ENCODE data around the gene GARNL3.

The GARNL3 gene

DNA sequence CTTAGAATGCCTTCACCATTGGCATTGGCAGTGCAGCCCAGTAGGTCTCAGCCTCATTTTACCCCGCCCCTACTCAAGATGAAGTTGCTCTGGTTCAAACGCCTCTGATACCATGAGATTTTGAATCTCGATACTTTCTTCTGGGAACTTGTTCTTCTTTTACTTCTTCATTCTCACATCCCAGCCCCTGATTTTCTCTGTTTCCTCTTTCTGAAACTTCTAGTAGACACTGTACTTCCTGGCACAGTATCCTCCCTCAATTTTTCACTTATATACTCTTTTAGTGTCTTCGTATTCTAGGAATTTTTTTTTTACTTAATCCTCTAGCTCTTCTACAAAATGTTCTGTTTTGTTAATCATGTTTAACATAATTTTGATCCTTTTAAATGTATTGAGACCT lies 146.5 kb downstream of the GARNL3 start:
- DNase-seq, result peak; percentile 50 to 69 (median 62)

DNA sequence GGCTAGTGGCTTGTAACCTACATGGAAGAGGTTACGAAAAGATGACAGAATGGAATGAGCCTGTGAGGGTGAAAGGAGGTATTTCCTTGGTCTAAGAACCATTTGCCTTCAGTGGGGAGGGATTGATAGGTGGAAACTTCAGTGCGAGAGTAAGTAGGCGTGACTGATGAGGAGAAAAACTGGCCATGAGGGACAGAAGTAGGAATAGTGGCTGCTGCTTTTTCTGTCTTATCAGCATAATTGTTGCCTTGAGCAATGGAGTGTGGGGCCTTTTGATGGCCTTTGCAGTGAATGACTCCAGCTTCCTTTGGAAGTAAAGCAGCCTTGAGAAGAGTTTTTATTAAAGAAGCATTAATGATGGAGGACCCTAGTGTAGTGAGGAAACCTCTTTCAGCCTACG lies 150.6 kb downstream of the GARNL3 start:
- DNase-seq, result no peak

DNA sequence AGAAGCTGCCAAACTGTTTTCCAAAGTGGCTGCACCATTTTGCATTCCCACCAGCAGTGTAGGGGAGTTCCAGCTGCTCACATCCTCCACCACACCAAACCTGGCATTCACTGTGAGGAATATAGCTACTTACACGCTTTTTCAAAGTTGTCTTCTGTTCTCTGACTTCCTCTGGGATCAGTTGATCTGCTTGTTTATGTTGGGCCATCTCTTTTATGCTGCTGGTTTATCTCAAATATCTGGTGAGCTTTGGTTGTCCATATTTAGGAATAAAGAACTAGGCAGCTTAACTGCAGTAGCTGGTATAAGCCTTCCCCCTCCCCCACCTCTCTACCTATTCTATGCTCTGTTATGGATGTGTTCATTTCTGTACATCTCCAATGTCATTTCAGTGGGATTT lies 151.1 kb downstream of the GARNL3 start:
- no peak for DNase-seq

DNA sequence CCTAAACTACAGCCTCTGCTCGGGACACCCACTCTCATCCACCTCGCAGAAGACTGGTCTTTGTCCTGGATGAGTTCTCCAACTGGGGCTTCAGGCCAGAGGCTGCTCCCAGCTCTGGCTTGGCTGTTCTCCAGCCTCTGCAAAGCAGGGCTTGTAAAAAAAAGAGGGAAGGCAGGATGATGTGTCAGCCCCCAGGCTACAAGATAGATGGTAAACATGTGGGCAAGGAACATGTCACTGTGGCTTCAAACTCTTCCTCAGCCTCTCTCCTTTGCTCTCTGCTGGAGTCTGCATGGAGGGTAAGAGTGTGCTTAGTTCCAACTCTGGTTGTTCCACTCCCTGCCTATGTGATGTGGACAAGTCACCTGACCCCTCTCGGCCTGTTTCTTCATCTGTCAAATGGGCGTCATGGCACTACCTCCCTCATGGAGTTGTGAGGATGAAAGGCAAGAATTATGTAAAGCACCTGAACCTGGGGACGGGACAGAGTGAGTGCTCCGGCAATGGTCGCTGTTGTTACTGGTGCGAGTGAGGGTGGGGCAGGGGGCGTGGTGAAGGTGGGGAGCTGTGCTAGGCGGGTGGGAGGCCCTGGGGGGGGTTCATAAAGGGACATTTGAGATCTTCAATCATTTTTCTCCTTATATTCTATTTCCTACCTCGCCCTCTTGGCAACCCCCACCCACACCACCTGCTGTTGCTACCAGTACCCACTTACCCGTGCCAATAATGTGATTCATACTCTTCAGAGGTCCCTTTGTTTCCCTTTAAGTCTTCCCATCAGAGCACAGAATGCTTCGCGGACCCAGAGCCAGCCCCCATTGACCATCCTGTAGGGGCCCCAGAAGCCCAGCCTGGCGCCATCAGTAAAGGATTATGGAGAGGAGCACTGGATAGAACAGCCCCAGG lies 152.8 kb downstream of the GARNL3 start:
- DNase-seq, result no peak

DNA sequence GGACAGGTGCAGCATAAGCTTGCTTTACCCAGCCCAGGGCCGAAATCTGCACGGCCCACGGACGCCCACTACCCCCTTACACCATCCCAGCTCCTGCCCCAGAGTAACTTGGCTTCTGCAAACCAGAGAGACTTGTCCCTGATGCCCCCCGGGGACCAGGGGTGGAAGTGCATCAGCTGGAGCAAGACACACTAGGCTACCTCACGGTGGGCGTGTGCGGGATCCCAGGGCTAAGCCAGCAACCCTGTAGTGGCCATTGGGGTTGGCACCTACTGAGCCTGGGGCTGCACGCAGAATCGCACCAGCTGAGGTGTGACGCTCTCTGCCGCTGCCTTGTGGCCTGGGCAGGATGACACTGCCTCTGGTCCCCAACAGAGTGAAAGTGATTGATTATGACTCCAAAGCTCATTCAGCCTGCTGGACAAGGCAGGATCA lies 153.5 kb downstream of the GARNL3 start:
- DNase-seq, result peak; percentile 46 to 68 (median 46)

DNA sequence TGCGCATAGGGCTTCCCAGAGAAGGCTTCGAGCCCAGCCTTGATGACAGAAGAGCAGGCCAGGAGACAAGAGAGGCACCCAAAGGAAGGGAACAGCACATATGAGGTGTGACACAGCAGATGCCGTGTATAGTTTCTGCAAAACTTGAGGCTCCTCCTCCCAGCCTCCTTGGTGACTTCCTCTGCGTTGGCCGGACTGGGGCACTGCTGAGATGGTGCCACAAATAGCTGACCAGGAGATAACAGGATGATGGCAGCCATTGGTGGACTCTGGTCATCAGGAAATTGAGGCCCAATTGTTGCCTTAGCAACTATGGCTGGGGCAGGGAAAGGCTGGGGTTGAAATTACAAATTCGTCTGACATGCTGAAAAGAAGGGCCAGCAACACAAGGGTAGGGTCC lies 154.8 kb downstream of the GARNL3 start:
- peak in 2 of 3 donors; percentile 47 to 52 for DNase-seq

DNA sequence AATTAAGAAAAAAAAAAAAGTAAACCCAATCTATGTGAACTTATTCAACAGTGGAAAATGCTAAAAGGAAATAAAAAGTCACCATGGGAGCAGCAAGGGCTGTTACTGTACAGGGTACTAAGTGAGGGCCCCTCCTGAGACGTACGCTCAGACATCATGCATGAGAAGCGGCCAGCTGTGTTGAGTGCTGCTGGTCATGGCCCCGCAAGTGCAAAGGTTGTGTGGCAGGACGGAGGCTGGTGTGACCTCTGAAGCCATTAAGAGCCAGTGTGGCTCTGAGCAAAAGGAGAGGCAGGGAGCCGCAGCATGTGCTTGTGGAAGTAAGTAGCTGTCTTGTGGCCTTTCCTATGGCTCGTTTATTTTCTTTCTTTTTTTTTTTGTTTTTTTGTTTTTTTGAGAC lies 156.5 kb downstream of the GARNL3 start:
- DNase-seq, result no peak

DNA sequence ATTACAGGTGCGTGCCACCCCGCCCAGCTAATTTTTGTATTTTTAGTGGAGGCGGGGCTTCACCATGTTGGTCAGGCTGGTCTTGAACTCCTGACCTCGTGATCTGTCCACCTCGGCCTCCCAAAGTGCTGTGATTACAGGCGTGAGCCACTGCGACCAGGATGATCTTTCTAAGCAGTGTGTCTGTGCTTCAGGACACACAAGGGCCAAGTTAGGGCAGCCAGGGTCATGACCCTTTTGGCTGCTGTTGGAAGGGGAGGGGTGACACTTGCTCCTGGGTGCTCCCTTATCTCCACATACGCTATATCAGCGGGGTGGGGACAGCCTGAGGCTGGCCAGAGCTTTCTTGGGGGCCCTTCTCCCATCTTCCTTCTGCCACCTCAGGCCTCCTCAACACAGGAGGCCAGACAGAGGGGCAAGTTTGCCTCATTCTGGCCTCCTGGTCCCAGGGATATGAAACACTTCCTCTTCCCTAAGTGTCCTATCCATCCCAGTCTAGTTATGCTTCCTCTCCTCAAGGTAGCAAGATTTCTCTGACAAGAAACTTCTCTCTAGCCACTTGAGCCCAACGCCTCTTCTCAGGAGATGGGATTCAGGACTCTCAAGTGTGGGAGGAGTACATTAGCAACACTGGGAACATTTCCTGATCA lies 157.7 kb downstream of the GARNL3 start:
- peak in 2 of 3 donors; percentile 26 to 28 for DNase-seq

DNA sequence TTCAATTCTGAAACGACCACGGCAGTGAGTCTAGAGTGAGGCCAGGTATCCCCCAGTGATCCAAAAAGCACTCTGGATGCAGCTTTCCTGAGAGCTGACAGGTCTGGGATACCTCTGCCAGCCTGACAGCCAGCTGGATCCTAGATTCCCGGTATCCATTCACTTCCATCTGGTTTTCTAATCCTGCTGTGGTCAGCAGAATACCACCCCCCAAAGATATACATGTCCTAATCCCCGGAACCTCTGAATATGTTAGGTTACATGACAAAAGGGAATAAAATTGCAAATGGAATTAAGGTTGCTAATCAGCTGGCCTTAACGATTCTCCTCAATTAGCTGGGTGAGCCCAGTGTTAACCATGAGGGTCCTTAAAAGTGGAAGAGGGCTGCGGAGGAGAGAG lies 158.2 kb downstream of the GARNL3 start:
- DNase-seq, result no peak

DNA sequence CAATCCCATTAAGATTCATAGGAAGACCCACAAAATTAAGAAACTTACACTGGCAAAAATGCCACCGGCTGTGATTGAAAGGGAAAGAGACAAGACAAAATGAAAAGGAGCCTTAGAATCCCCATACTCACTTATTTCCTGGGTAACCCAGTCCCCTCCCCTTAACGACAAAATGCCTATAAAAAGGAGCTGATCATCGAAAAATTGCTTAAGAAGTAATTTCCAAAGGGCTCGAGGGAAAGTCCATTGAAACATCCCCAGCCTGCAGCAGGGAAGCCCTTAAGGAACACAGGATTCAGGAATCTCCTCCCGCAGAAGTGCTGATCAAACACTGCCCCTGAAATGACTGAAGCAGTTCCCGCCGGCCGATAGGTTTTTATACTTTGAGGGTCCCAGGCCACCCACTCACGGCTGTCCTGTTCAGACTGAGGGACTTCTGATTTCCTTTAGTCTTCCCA lies 158.9 kb downstream of the GARNL3 start:
- peak; percentile 84 to 89 (median 88) for DNase-seq

DNA sequence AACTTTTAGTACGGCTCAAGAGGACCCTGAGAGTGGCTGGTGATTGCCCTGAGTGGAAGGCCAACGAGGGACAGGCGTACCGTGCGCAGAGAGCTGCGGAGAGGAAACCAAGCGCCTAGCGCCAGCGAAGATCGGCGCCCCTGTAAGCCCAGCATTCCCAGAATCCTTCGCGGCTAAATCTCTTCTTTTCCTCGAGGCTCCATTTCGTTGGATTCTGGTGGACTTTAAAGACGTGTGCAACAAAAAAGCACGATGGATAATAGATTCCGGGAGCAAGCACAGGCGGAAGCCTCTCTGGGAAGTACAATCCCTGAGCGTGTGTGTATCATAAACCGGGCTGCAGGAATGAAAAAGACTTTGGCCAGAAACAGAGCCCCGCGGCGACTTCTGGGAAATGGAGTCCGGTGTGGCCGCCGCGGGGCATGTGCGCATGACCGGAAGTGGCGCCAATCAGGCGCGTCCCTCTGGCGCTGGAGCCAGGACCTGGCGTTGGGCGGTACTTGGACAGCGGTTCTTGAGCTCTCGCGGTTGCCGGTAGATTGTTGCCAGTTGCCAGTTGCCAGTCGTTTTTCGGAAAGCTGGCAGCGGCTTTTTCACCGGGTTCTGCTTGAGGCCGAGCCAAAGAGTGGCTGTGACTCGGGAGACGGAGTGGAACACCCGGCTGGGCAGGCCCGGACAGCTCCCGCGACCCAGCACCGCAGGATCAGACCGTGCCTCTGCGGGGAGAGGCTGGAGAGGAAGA lies 159.5 kb downstream of the GARNL3 start, which contains the start of gene ZNF79:
ZNF79 (plus strand) TSS at position 449 of the 742 bp plus-strand sequence. CDS start 406 bp downstream, outside the sequence.
- DNase-seq, result peak; percentile 93 to 96 (median 95)

DNA sequence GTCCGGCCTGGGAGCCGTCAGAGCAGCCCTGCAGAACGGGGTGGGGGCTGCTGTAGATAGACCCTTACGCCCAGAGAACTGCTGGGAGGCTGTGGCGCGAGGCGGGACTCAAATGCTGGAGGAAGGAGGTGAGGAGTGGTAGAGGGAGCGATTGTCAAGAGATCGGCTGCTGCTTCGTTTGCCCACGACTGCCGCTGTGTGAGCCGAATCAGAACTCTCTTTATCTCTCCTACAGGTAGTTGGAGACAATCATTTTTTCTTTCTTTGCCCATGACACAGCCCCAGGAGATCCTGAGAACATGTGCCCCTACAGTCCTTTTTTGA lies 160.1 kb downstream of the GARNL3 start:
- no peak for DNase-seq

DNA sequence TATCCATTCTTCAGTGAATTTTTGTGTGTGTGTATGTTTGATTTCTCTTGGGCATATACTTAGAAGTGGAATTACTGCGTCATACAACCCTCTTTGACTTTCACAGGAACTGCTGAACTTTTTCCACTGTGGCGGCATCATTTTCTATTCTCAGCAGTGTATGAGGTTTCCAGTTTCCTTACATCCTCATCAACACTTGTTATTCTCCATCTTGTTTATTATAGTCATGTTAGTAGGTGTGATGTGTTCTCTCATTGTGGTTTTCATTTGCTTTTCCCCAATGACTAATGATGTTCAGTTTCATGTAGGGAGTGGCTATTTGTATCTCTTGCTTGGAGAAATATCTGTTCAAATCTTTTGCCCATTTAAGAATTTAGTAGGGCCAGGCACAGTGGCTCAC lies 162.2 kb downstream of the GARNL3 start:
- peak; percentile 30 to 75 (median 43) for DNase-seq

DNA sequence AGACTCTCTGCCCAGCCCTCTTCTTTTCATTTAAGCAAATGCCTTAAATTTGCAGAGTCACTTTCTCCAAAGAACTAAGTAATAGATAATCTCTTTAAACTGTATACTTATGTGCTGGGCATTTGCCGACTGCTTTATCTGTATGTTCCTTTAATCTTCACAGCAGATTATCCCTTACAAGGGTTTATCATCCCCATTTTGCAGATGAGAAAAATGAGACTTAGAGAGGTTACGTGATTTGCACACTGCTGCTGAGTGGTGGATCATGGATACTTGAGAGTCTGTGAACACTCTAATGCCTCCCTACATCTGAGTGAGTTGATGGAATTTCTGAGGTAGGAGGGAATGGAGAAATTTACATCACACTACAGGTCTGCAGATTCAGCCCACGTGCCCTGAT lies 163.8 kb downstream of the GARNL3 start:
- DNase-seq, result no peak

DNA sequence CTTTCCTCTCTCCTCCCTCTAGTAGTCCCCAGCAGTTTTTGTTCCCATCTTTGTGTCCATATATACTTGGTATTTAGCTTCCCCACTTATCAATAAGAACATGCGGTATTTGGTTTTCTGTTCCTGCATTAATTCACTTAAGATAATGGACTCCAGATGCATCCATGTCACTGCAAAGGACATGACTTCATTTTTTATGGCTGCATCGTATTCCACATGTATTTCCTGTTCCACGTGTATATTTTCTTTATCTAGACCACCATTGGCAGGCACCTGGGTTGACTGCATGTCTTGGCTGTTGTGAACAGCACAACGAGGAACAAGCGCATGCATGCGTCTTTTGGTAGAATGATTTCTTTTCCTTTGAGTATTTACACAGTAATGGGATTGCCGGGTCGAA lies 165.8 kb downstream of the GARNL3 start:
- no peak for DNase-seq

DNA sequence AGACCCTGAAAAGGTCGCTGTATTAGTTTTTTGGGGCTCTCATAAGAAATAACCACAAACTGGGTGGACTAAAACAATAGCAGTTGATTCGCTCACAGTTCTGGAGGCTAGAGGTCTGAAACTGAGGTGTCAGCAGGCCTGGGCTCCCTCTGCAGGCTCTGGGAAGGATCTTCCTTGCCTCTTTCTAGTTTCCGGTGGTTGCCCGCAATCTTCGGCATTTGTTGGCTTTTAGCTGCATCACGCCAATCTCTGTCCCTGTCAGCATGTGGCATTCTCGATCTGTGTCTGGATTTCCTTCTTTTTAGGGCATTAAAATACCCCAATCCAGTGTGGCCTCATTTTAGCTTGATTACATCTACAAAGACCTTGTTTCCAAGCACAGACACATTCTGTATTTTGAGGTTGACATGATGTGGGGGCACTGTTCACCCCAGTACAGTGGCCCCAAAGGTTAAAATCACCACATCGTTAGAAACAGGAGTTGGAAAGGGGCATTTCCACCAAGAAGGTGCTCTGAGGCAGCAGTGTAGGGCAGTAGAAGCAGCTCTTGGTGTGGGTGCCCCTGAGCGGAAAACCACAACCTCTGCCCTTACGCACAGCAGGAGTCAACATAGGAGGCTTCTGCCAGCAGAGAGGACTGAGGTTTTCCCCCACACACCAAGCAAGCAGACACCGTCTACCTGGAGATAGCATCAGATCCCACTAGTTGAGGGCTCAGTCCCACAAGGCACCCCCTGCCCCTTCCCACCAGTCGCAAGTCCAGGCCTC lies 173.1 kb downstream of the GARNL3 start:
- no peak for DNase-seq

DNA sequence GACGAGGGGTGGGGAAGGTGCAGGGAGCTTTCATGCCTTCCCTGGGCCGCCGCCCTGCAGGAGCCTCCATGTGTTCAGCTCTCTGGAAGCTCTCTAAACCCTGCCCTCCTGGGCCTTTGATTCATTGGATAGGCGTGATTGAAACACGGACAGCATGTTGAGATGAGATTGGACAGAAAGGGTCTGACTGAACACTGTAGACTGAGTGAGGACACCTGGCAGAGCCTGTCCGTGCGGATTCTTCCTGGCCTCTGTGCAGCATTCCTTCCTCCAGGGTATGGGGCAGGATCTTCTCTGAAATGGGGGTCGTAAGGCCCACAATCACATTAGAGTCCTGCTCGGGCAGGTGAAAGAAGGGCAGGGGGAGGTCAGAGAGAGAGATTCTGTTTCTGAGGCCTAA lies 173.8 kb downstream of the GARNL3 start:
- no peak for DNase-seq
